ENCODE measurements around the gene DLX2. TPM values are rescaled to one million over a fixed set of nuclear protein-coding genes. Genes with fewer than 3 reads are reported as not detected.
A peak's percentile ranks its signal among the peaks of the same experiment; 100 is the strongest.

DLX2 gene
- total RNA-seq, 2 experiments from 2014 or later = not detected

- Histone ChIP-seq H3K9me3 (ENCODE audit: control insufficient read depth in 1 of 2, insufficient read depth in 1 of 2, low read length in 2 of 2) (peaks cover 9 to 66% of the 10 kb centered on the region in 2 experiments), H3K4me1 (ENCODE audit: insufficient read depth, low read length) (peaks cover 75% of the 10 kb centered on the region), H3K36me3 (ENCODE audit: insufficient read depth, low read length) (no peaks in the 10 kb centered on the region), H3K4me3 (ENCODE audit: low read length) (peak overlapping the region; percentile 57), H3K27ac (ENCODE audit: low read depth in 1 of 2, low read length in 2 of 2) (no peak overlapping the region), H3K27me3 (ENCODE audit: control insufficient read depth in 1 of 2, insufficient read depth in 2 of 2, low read length in 2 of 2) (peaks cover 93 to 97% of the 10 kb centered on the region in 2 experiments)
- H3K9me3 Mint-ChIP-seq = no peaks in the 10 kb centered on the region
- DNase-seq (peak; percentile 55 to 91 (median 71)), ATAC-seq (ENCODE audit: poor library complexity) (peak; percentile 86)
- intact Hi-C loops (cut with DNase I, micrococcal nuclease) = loop anchor here in 1 of 2 experiments (10.0 kb wide), 1 partner anchor 459 kb away; the partner anchor contains the start of gene PDK1
- peak overlapping the region; percentile 91 for H3K4me3 Mint-ChIP-seq
- peaks cover 31% of the 10 kb centered on the region for H3K4me1 Mint-ChIP-seq (ENCODE audit: low read depth)
- TF ChIP-seq CTCF (IDR thresholded peaks at IDR 0.05) = no peak
- ChIA-PET CTCF (interaction anchor here (0.7 to 1.2 kb wide), 3 partner anchors 9 to 32 kb away, joined by 3 to 6 read pairs (median 3); no protein-coding TSS in a partner anchor), POLR2A (interaction anchor here (0.9 to 2.5 kb wide), 3 partner anchors 9 to 369 kb away, joined by 3 to 9 read pairs (median 3); partner anchors contain the start of gene DLX1)
- peaks cover 76% of the 10 kb centered on the region for H3K27me3 Mint-ChIP-seq
- H3K27ac Mint-ChIP-seq = peak overlapping the region; percentile 76
- H3K36me3 Mint-ChIP-seq (ENCODE audit: low read depth) = no peaks in the 10 kb centered on the region
Observed at GRCh38 chr2:172095146-172095904, 7.4 kb downstream of the DLX2 start.

DNA sequence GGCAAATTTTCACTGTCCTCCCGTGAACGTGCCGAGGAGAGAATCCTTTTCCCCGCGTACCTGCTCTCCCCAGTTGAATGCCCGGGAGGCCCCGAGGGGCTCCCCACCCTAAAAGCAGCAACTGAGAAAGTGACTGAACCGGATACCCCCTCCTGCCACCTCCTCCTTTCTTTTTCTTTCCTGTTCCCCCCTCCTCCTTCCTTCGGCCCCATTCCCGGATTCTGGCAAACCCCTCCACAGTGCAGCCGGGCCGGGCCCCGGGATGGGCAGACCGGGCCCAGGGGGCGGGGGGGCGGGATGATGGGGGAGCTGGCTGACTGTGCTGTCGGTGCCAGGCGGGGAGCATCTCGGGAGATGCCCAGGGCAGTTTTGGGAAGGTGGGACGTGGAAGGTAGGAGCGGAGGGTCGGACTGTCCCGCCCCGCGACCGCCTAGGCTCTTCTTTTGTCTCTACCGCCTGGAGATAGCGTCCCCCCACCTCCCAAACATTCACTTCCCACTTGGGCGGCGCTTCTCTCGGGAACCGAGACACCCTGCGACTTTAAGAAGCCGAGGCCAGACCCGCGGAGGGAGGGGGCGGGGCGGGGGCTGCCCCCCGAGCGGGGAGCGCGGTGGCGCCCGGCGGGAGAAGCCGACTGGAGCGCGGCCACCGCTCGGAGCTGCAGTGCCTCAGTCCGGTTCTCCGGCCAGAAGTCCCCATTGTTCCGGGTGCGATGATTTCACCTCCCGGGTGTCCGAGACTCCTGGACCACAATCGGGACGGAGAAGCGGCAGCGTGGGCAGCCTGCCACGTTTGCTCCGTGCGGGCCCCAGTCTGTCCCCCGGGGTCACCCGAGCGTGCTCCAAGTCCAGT lies 8.2 kb downstream of the DLX2 start:
- ChIA-PET CTCF (interaction anchor here (0.7 kb wide), 1 partner anchor 11 kb away, joined by 3 read pairs; no protein-coding TSS in a partner anchor), POLR2A (interaction anchor here (1.1 to 2.5 kb wide), 2 partner anchors 8 to 10 kb away, joined by 3 to 9 read pairs; partner anchors contain the start of gene DLX1)
- peaks cover 31% of the 10 kb centered on the region for H3K4me1 Mint-ChIP-seq (ENCODE audit: low read depth)
- H3K36me3 Mint-ChIP-seq (ENCODE audit: low read depth) = no peaks in the 10 kb centered on the region
- peaks cover 93 to 97% of the 10 kb centered on the region in 2 experiments for H3K27me3 ChIP-seq (ENCODE audit: control insufficient read depth in 1 of 2, insufficient read depth in 2 of 2, low read length in 2 of 2)
- intact Hi-C loops (cut with DNase I, micrococcal nuclease) = loop anchor here in 1 of 2 experiments (10.0 kb wide), 1 partner anchor 460 kb away; the partner anchor contains the start of gene PDK1
- peak overlapping the region; percentile 19 for H3K27ac Mint-ChIP-seq
- H3K4me1 ChIP-seq (ENCODE audit: insufficient read depth, low read length) = peaks cover 71% of the 10 kb centered on the region
- H3K9me3 Mint-ChIP-seq = no peaks in the 10 kb centered on the region
- DNase-seq = peak in 2 of 14 experiments; percentile 20 to 22
- no peaks in the 10 kb centered on the region for H3K36me3 ChIP-seq (ENCODE audit: insufficient read depth, low read length)
- peak overlapping the region; percentile 57 for H3K4me3 ChIP-seq (ENCODE audit: low read length)
- ATAC-seq (ENCODE audit: poor library complexity) = no peak
- H3K4me3 Mint-ChIP-seq = no peak overlapping the region
- no peak for TF ChIP-seq CTCF (IDR thresholded peaks at IDR 0.05)
- peaks cover 84% of the 10 kb centered on the region for H3K27me3 Mint-ChIP-seq
- no peak overlapping the region for H3K27ac ChIP-seq (ENCODE audit: low read depth in 1 of 2, low read length in 2 of 2)
- H3K9me3 ChIP-seq (ENCODE audit: control insufficient read depth in 1 of 2, insufficient read depth in 1 of 2, low read length in 2 of 2) = peaks cover 9 to 67% of the 10 kb centered on the region in 2 experiments
